HepG2 (cell line): ENCODE measurements around the gene GBGT1. TPM values are rescaled to one million over a fixed set of nuclear protein-coding genes. Genes with fewer than 3 reads are reported as not detected.

ENCODE experiments used
- ATF7 ChIP-seq, 2 experiments: fragments of 450-650 bp in 1 of 2; sonication (generic) in 1 of 2; formaldehyde crosslinking in 1 of 2; IDR thresholded peaks; 2 replicates each; pipeline versions ENCODE4 v1.4.0 to v1.6.1; 2016 to 2020; ENCODE audit warnings: antibody characterized with exemption in 1 of 2, mild to moderate bottlenecking in 1 of 2, missing genetic modification reagents in 1 of 2
- CBFB ChIP-seq: sonication (generic); formaldehyde crosslinking; IDR thresholded peaks from 2 replicates; pipeline ENCODE4 v1.4.0; 2020; ENCODE audit warnings: missing genetic modification reagents
- ELF3 ChIP-seq: IDR thresholded peaks from 2 replicates; pipeline ENCODE4 v1.6.1; 2016; ENCODE audit warnings: missing genetic modification reagents, missing compliant biosample characterization
- GATAD2A ChIP-seq: IDR thresholded peaks from 2 replicates; pipeline ENCODE4 v1.6.1; 2016
- IKZF4 ChIP-seq: sonication (generic); formaldehyde crosslinking; IDR thresholded peaks from 2 replicates; pipeline ENCODE4 v1.5.1; 2020; ENCODE audit warnings: borderline replicate concordance, mild to moderate bottlenecking, low read depth, missing genetic modification reagents; ENCODE audit errors: not compliant biosample characterization
- ISL2 ChIP-seq: sonication (generic); formaldehyde crosslinking; IDR thresholded peaks from 2 replicates; pipeline ENCODE4 v1.5.0; 2020; ENCODE audit warnings: missing genetic modification reagents
- KMT2A ChIP-seq: sonication (generic); formaldehyde crosslinking; IDR thresholded peaks from 2 replicates; pipeline ENCODE4 v1.4.0; 2020; ENCODE audit warnings: missing genetic modification reagents
- MXI1 ChIP-seq: IDR thresholded peaks from 3 replicates; pipeline ENCODE4 v1.6.1; 2012; ENCODE audit warnings: low read depth, low read length, inconsistent platforms, borderline replicate concordance
- SKI ChIP-seq: fragments of 450-650 bp; IDR thresholded peaks from one replicate; pipeline ENCODE4 v1.6.1; 2018; ENCODE audit warnings: mild to moderate bottlenecking; ENCODE audit not compliant: partially characterized antibody
- TGIF2 ChIP-seq: IDR thresholded peaks from 2 replicates; pipeline ENCODE4 v1.6.1; 2016; ENCODE audit warnings: control low read depth, missing compliant biosample characterization
- ZNF232 ChIP-seq: sonication (generic); formaldehyde crosslinking; IDR thresholded peaks from 2 replicates; pipeline ENCODE4 v1.4.0; 2020; ENCODE audit warnings: missing genetic modification reagents, borderline replicate concordance
- polyA plus RNA-seq, 8 experiments: library from polyadenylated mRNA; depleted of rRNA in 3 of 8; stranded (reverse) in 7 of 8; unstranded in 1 of 8; fragments of >200 nt; fragmentation: Illumina TruSeq in 4 of 8; extraction: Trizol in 4 of 8; gene quantifications; 2 replicates each; pipeline versions ENCODE4 v1.2.1 to v1.2.3, GENCODE V29; 2011 to 2016; ENCODE audit warnings: low read depth in 4 of 8, missing spikeins in 1 of 8, mixed read lengths in 1 of 8; ENCODE audit not compliant: insufficient read depth in 1 of 8
- total RNA-seq, 5 experiments: library from RNA; depleted of rRNA; stranded (reverse); fragments of >200 nt; fragmentation: Illumina TruSeq; extraction: Trizol; gene quantifications; 2 replicates each; pipeline ENCODE4 v1.2.3, GENCODE V29; 2016; ENCODE audit warnings: low read depth in 1 of 5
- TF ChIP-seq, protein P1 (sequence below): sonication (generic); formaldehyde crosslinking; IDR thresholded peaks from one replicate; pipeline ENCODE4 v1.5.1; 2020; ENCODE audit warnings: mild to moderate bottlenecking, missing genetic modification reagents; ENCODE audit errors: not compliant biosample characterization
- TF ChIP-seq, protein P2 (sequence below): sonication (generic); formaldehyde crosslinking; IDR thresholded peaks from 2 replicates; pipeline ENCODE4 v1.4.0; 2020; ENCODE audit warnings: missing genetic modification reagents
- TF ChIP-seq, protein P3 (sequence below): sonication (generic); formaldehyde crosslinking; IDR thresholded peaks from 2 replicates; pipeline ENCODE4 v1.4.0; 2020; ENCODE audit warnings: missing genetic modification reagents
- TF ChIP-seq, protein P4 (sequence below): sonication (generic); formaldehyde crosslinking; IDR thresholded peaks from 2 replicates; pipeline ENCODE4 v1.8.1; 2022; ENCODE audit warnings: low read depth, mild to moderate bottlenecking, missing genetic modification reagents

Gene GBGT1
- total and polyA plus RNA-seq, 2 of the 13 experiments (the other 11 are each of a cell fraction or from before 2014, with no cell fraction given) = not detected

DNA sequence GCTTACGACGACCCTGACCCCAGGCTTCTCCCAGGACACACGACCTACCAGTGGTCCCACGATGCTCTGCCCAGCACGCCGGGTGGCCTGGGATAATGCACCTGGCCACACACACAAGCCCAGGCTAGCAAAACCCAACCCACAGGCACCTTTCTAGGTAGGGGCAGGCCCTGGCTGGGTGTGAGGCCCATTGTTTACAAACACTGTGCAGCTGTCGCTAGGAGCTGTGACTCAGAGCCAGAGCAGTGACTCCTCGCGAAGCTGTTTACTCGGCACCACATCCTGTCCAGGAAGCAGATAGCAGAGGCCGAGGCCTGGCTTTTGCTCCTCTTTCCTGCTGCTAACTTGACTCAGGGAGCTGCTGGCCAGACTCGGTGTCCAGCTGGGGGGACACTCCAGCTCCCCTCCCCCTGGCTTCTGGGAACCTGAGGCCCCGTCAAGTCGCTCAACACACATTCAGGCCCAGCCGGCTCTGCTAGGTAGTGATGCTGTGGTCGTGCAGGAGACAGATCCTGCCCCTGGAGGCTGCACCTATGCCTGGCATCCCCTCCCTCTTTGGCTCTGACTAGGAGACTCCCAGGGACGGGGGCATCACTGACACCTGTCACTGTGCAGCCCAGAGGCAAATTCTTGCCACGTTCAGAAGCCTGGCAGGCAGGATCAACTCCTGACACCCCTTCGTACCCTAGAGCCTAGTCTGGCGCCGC is 29.9 kb downstream of the GBGT1 start (continued):
- TF ChIP-seq, protein P1, sequence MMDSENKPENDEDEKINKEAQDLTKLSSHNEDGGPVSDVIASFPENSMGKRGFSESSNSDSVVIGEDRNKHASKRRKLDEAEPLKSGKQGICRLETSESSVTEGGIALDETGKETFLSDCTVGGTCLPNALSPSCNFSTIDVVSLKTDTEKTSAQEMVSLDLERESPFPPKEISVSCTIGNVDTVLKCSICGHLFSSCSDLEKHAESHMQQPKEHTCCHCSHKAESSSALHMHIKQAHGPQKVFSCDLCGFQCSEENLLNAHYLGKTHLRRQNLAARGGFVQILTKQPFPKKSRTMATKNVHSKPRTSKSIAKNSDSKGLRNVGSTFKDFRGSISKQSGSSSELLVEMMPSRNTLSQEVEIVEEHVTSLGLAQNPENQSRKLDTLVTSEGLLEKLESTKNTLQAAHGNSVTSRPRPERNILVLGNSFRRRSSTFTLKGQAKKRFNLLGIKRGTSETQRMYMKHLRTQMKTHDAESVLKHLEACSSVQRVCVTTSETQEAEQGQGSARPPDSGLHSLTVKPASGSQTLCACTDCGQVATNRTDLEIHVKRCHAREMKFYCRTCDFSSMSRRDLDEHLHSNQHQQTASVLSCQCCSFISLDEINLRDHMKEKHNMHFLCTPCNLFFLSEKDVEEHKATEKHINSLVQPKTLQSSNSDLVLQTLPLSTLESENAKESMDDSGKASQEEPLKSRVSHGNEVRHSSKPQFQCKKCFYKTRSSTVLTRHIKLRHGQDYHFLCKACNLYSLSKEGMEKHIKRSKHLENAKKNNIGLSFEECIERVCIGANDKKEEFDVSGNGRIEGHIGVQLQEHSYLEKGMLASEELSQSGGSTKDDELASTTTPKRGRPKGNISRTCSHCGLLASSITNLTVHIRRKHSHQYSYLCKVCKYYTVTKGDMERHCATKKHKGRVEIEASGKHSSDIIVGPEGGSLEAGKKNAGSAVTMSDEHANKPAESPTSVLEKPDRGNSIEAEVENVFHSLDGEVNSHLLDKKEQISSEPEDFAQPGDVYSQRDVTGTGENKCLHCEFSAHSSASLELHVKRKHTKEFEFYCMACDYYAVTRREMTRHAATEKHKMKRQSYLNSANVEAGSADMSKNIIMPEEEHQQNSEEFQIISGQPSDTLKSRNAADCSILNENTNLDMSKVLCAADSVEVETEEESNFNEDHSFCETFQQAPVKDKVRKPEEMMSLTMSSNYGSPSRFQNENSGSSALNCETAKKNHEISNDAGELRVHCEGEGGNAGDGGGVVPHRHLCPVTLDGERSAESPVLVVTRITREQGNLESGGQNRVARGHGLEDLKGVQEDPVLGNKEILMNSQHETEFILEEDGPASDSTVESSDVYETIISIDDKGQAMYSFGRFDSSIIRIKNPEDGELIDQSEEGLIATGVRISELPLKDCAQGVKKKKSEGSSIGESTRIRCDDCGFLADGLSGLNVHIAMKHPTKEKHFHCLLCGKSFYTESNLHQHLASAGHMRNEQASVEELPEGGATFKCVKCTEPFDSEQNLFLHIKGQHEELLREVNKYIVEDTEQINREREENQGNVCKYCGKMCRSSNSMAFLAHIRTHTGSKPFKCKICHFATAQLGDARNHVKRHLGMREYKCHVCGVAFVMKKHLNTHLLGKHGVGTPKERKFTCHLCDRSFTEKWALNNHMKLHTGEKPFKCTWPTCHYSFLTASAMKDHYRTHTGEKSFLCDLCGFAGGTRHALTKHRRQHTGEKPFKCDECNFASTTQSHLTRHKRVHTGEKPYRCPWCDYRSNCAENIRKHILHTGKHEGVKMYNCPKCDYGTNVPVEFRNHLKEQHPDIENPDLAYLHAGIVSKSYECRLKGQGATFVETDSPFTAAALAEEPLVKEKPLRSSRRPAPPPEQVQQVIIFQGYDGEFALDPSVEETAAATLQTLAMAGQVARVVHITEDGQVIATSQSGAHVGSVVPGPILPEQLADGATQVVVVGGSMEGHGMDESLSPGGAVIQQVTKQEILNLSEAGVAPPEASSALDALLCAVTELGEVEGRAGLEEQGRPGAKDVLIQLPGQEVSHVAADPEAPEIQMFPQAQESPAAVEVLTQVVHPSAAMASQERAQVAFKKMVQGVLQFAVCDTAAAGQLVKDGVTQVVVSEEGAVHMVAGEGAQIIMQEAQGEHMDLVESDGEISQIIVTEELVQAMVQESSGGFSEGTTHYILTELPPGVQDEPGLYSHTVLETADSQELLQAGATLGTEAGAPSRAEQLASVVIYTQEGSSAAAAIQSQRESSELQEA (CRISPR knock-in tag) = peak; percentile 90
- TF ChIP-seq, protein P2, sequence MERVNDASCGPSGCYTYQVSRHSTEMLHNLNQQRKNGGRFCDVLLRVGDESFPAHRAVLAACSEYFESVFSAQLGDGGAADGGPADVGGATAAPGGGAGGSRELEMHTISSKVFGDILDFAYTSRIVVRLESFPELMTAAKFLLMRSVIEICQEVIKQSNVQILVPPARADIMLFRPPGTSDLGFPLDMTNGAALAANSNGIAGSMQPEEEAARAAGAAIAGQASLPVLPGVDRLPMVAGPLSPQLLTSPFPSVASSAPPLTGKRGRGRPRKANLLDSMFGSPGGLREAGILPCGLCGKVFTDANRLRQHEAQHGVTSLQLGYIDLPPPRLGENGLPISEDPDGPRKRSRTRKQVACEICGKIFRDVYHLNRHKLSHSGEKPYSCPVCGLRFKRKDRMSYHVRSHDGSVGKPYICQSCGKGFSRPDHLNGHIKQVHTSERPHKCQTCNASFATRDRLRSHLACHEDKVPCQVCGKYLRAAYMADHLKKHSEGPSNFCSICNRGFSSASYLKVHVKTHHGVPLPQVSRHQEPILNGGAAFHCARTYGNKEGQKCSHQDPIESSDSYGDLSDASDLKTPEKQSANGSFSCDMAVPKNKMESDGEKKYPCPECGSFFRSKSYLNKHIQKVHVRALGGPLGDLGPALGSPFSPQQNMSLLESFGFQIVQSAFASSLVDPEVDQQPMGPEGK (CRISPR knock-in tag) = peak; percentile 58; the same call in 1 of the 2 replicates
- TF ChIP-seq, protein P3, sequence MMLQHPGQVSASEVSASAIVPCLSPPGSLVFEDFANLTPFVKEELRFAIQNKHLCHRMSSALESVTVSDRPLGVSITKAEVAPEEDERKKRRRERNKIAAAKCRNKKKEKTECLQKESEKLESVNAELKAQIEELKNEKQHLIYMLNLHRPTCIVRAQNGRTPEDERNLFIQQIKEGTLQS = peak; percentile 50; the same call in 1 of the 2 replicates
- TF ChIP-seq, protein P4, sequence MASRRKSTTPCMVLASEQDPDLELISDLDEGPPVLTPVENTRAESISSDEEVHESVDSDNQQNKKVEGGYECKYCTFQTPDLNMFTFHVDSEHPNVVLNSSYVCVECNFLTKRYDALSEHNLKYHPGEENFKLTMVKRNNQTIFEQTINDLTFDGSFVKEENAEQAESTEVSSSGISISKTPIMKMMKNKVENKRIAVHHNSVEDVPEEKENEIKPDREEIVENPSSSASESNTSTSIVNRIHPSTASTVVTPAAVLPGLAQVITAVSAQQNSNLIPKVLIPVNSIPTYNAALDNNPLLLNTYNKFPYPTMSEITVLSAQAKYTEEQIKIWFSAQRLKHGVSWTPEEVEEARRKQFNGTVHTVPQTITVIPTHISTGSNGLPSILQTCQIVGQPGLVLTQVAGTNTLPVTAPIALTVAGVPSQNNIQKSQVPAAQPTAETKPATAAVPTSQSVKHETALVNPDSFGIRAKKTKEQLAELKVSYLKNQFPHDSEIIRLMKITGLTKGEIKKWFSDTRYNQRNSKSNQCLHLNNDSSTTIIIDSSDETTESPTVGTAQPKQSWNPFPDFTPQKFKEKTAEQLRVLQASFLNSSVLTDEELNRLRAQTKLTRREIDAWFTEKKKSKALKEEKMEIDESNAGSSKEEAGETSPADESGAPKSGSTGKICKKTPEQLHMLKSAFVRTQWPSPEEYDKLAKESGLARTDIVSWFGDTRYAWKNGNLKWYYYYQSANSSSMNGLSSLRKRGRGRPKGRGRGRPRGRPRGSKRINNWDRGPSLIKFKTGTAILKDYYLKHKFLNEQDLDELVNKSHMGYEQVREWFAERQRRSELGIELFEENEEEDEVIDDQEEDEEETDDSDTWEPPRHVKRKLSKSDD = no peak
- peak; percentile 93; the same call in 2 of the 3 replicates for TF ChIP-seq MXI1
- TF ChIP-seq ISL2 (CRISPR knock-in tag) = peak; percentile 54; the same call in 1 of the 2 replicates
- peak; percentile 44 for TF ChIP-seq SKI
- TF ChIP-seq KMT2A (CRISPR knock-in tag) = peak; percentile 43; the same call in 1 of the 2 replicates
- peak; percentile 95 for TF ChIP-seq ELF3 (CRISPR knock-in tag)
- TF ChIP-seq TGIF2 = peak; percentile 75; the same call in 1 of the 2 replicates
- TF ChIP-seq CBFB (CRISPR knock-in tag) = peak; percentile 48; the same call in 1 of the 2 replicates
- peak; percentile 80 for TF ChIP-seq GATAD2A (CRISPR knock-in tag)
- peak; percentile 44 for TF ChIP-seq IKZF4 (CRISPR knock-in tag)
- no peak for TF ChIP-seq ATF7 (IDR thresholded peaks at IDR 0.05)
- no peak for TF ChIP-seq ATF7 (CRISPR knock-in tag; IDR thresholded peaks at IDR 0.05)
- 0 out of 2 replicates have a peak, but pooled peaks have one; percentile 78 for TF ChIP-seq ZNF232 (CRISPR knock-in tag)
